ENCODE data around the gene CSN3.

The CSN3 gene

DNA sequence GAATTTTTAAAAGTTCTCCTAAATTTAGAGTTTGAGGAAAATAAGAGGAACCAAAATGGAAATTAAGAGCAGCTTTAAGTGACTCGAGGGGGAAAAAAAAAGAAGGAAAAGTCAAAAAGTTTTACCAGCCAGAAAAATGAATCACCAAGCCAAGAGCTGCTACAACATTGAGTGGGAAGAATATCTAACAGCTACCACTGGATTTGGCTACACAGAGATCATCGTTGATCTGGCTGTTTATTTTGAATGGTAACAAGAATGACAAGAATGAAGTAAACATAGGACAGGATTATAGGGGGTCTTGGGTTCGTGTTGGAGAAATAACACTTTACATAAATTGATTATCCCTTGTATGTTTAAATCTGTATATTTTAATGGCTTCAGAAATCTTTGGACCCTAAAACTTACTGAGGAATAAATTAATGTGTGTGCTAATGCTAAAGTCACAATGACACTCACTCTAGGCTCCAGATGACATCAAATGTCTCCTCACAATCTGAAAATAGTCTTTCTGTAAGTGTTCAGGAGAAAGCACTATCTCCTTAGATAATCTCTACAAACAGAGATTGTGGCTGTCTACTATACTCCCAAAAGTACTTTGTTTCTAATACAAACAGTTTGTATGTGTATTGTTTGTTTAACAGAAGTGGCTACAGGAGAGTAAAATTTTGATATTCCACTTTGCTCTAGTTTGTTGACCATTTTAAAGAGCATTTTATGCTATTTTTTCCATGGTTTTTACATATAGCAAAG lies 3.1 kb upstream of the CSN3 start:
- no peaks in the 10 kb centered on the region for H3K36me3 ChIP-seq (ENCODE audit: control insufficient read depth, insufficient read depth, low read length)

GRCh38 chr4:70239884-70240591 lies 2.4 kb upstream of the CSN3 start:
- Histone ChIP-seq H3K27ac (ENCODE audit: low read depth, low read length) (no peak overlapping the region), H3K36me3 (ENCODE audit: control insufficient read depth, insufficient read depth, low read length) (no peaks in the 10 kb centered on the region), H3K27me3 (ENCODE audit: control insufficient read depth, insufficient read depth, low read length) (no peaks in the 10 kb centered on the region), H3K4me3 (ENCODE audit: low read length) (no peak overlapping the region), H3K4me1 (ENCODE audit: control insufficient read depth, insufficient read depth, low read length) (no peaks in the 10 kb centered on the region), H3K9ac (ENCODE audit: low read length) (no peak overlapping the region)

More for the DNA sequence above, 3.1 kb upstream of the CSN3 start:
- H3K4me3 ChIP-seq (ENCODE audit: low read length) = no peak overlapping the region
- no peak overlapping the region for H3K27ac ChIP-seq (ENCODE audit: low read depth, low read length)
- H3K9ac ChIP-seq (ENCODE audit: low read length) = no peak overlapping the region
- no peaks in the 10 kb centered on the region for H3K4me1 ChIP-seq (ENCODE audit: control insufficient read depth, insufficient read depth, low read length)
- H3K27me3 ChIP-seq (ENCODE audit: control insufficient read depth, insufficient read depth, low read length) = no peaks in the 10 kb centered on the region

DNA sequence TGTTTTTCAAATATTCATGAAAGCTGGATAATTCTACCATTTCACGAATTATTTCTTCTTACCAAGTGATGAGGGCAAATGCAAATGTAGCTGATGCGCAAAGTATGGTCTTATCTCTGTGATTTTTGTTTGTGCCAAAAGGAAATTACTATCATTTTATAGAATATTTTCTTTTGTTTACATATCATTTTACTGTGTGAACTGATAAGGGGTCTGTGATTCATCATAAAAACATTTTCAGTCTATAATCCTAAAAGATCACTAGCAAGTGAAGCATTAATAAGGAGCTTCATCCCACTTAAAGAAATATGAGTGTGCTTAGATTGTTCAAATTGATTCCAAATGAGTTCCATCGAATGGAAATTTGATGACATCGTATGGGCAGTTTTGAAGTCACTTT lies 694 bp downstream of the CSN3 start:
- Histone ChIP-seq H3K27me3 (ENCODE audit: control insufficient read depth, insufficient read depth, low read length) (no peaks in the 10 kb centered on the region), H3K36me3 (ENCODE audit: control insufficient read depth, insufficient read depth, low read length) (no peaks in the 10 kb centered on the region), H3K4me1 (ENCODE audit: control insufficient read depth, insufficient read depth, low read length) (no peaks in the 10 kb centered on the region), H3K9ac (ENCODE audit: low read length) (no peak overlapping the region), H3K4me3 (ENCODE audit: low read length) (no peak overlapping the region), H3K27ac (ENCODE audit: low read depth, low read length) (no peak overlapping the region)

GRCh38 chr4:70251250-70251944 lies 9.0 kb downstream of the CSN3 start:
- H3K4me1 ChIP-seq (ENCODE audit: control insufficient read depth, insufficient read depth, low read length) = no peaks in the 10 kb centered on the region
- H3K27ac ChIP-seq (ENCODE audit: low read depth, low read length) = no peak overlapping the region
- no peak overlapping the region for H3K9ac ChIP-seq (ENCODE audit: low read length)
- H3K27me3 ChIP-seq (ENCODE audit: control insufficient read depth, insufficient read depth, low read length) = no peaks in the 10 kb centered on the region
- no peak overlapping the region for H3K4me3 ChIP-seq (ENCODE audit: low read length)
- no peaks in the 10 kb centered on the region for H3K36me3 ChIP-seq (ENCODE audit: control insufficient read depth, insufficient read depth, low read length)

DNA sequence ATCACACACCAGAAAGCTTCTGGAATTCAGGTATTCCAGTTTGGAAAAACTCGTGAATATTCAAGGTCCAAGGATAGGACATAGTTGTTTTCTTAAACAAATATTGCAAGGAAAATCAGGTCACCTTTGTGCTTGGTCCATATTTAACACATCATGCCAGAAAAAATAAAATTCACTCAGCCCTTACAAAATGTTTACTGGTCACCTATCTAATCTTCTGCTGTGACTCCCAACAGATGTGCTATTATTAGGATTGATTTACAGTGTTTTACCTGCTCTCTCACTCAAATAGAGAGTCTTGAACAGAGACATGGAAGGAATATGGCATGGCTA lies 9.5 kb downstream of the CSN3 start:
- H3K9ac ChIP-seq (ENCODE audit: low read length) = no peak overlapping the region
- H3K4me1 ChIP-seq (ENCODE audit: control insufficient read depth, insufficient read depth, low read length) = no peaks in the 10 kb centered on the region
- no peak overlapping the region for H3K27ac ChIP-seq (ENCODE audit: low read depth, low read length)
- H3K27me3 ChIP-seq (ENCODE audit: control insufficient read depth, insufficient read depth, low read length) = no peaks in the 10 kb centered on the region
- no peak overlapping the region for H3K4me3 ChIP-seq (ENCODE audit: low read length)
- no peaks in the 10 kb centered on the region for H3K36me3 ChIP-seq (ENCODE audit: control insufficient read depth, insufficient read depth, low read length)

DNA sequence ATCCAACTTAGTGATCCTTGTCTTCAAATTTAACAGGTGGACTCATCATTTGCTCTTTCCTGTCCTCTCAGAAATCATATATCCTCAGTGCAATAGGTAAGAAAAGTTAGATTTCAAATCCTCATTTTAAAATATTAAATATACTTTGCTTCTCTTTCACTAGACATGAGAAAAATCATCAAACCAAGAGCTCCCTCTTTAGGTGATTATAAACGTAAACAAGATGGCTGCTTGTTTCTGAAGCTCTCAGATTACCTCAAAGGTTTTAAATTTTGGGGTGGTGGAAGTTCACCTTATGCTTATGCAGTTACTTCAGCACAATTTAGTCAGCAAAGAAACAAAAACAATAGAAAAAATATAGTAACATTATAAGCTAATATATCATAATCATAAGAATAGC lies 27.3 kb downstream of the CSN3 start:
- Histone ChIP-seq H3K36me3 (ENCODE audit: control insufficient read depth, insufficient read depth, low read length) (no peaks in the 10 kb centered on the region), H3K4me1 (ENCODE audit: control insufficient read depth, insufficient read depth, low read length) (no peaks in the 10 kb centered on the region), H3K9ac (ENCODE audit: low read length) (no peak overlapping the region), H3K27me3 (ENCODE audit: control insufficient read depth, insufficient read depth, low read length) (no peaks in the 10 kb centered on the region), H3K4me3 (ENCODE audit: low read length) (no peak overlapping the region), H3K27ac (ENCODE audit: low read depth, low read length) (no peak overlapping the region)

DNA sequence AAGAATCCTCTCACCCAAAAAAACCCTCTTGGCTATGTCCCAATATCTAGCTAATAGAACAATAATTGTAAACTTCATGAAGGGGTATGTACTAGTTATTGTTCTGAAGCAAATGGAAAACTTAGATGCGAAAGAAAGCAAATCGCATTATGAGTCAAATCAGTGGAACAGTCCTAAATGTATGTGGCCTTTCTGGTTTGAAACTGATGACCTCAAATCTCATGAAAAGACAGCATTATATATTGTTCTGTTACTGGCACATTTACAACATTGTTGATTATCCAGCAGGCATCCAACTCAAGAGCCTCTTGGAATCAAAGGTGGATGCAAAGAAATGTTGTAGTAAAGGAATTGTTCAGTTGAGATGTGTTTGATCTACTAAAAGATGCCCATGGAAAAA lies 34.7 kb downstream of the CSN3 start:
- Histone ChIP-seq H3K4me1 (ENCODE audit: control insufficient read depth, insufficient read depth, low read length) (no peaks in the 10 kb centered on the region), H3K36me3 (ENCODE audit: control insufficient read depth, insufficient read depth, low read length) (no peaks in the 10 kb centered on the region), H3K9ac (ENCODE audit: low read length) (no peak overlapping the region), H3K27ac (ENCODE audit: low read depth, low read length) (no peak overlapping the region), H3K4me3 (ENCODE audit: low read length) (no peak overlapping the region), H3K27me3 (ENCODE audit: control insufficient read depth, insufficient read depth, low read length) (no peaks in the 10 kb centered on the region)

DNA sequence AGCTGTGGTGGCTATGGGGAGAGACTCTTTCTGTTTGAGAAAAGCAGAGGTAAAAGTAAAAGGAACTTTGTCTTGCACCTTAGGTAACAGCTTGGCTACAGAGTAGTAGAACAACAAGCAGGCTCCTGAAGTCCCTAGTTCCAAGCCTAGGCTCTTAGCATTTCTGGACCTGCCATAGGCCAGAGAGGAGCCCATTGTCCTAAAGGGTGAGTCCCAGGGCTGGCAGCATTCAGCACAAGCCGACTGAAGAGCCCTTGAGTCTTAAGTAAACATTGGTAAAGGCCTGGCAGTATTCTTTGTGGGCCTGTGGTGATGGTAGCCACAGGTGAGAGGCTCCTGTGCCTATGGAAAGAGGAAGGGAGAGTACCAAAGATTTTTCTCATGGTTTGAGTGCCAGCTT lies 38.2 kb downstream of the CSN3 start:
- no peaks in the 10 kb centered on the region for H3K4me1 ChIP-seq (ENCODE audit: control insufficient read depth, insufficient read depth, low read length)
- no peaks in the 10 kb centered on the region for H3K36me3 ChIP-seq (ENCODE audit: control insufficient read depth, insufficient read depth, low read length)
- H3K27ac ChIP-seq (ENCODE audit: low read depth, low read length) = no peak overlapping the region
- no peak overlapping the region for H3K9ac ChIP-seq (ENCODE audit: low read length)
- no peak overlapping the region for H3K4me3 ChIP-seq (ENCODE audit: low read length)
- no peaks in the 10 kb centered on the region for H3K27me3 ChIP-seq (ENCODE audit: control insufficient read depth, insufficient read depth, low read length)

- H3K27me3 ChIP-seq (ENCODE audit: control insufficient read depth, insufficient read depth, low read length) = no peaks in the 10 kb centered on the region
- H3K4me3 ChIP-seq (ENCODE audit: low read length) = no peak overlapping the region
- no peaks in the 10 kb centered on the region for H3K36me3 ChIP-seq (ENCODE audit: control insufficient read depth, insufficient read depth, low read length)
- no peak overlapping the region for H3K27ac ChIP-seq (ENCODE audit: low read depth, low read length)
- H3K9ac ChIP-seq (ENCODE audit: low read length) = no peak overlapping the region
- H3K4me1 ChIP-seq (ENCODE audit: control insufficient read depth, insufficient read depth, low read length) = no peaks in the 10 kb centered on the region
Observed at GRCh38 chr4:70288651-70289050, 46.3 kb downstream of the CSN3 start.

- no peaks in the 10 kb centered on the region for H3K36me3 ChIP-seq (ENCODE audit: control insufficient read depth, insufficient read depth, low read length)
- no peak overlapping the region for H3K4me3 ChIP-seq (ENCODE audit: low read length)
- no peaks in the 10 kb centered on the region for H3K4me1 ChIP-seq (ENCODE audit: control insufficient read depth, insufficient read depth, low read length)
- H3K9ac ChIP-seq (ENCODE audit: low read length) = no peak overlapping the region
- H3K27me3 ChIP-seq (ENCODE audit: control insufficient read depth, insufficient read depth, low read length) = no peaks in the 10 kb centered on the region
- no peak overlapping the region for H3K27ac ChIP-seq (ENCODE audit: low read depth, low read length)
Observed at GRCh38 chr4:70291341-70291740, 48.9 kb downstream of the CSN3 start.

DNA sequence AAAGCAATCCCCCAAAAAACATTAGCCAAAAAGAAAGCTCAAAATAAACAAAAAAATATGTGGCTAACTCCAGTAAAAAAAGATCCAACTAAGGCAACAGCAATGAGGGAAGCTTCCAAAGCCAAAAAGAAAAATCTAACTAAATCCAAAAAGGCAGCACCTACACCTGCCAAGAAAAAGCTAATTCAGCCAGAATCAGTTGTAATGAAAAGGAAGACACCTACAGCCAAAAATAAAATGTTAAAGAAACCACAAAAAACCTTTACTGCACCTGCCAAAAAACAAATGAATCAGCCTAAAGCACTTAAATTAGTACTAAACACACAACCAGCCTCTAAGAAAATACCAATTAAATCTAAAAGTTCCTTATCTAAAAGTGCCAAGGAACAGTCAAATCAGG lies 55.2 kb downstream of the CSN3 start:
- H3K4me1 ChIP-seq (ENCODE audit: control insufficient read depth, insufficient read depth, low read length) = no peaks in the 10 kb centered on the region
- H3K36me3 ChIP-seq (ENCODE audit: control insufficient read depth, insufficient read depth, low read length) = no peaks in the 10 kb centered on the region
- H3K4me3 ChIP-seq (ENCODE audit: low read length) = no peak overlapping the region

GRCh38 chr4:70298051-70298450 lies 55.7 kb downstream of the CSN3 start:
- no peak overlapping the region for H3K27ac ChIP-seq (ENCODE audit: low read depth, low read length)
- no peaks in the 10 kb centered on the region for H3K36me3 ChIP-seq (ENCODE audit: control insufficient read depth, insufficient read depth, low read length)
- H3K27me3 ChIP-seq (ENCODE audit: control insufficient read depth, insufficient read depth, low read length) = no peaks in the 10 kb centered on the region
- H3K4me1 ChIP-seq (ENCODE audit: control insufficient read depth, insufficient read depth, low read length) = no peaks in the 10 kb centered on the region
- H3K9ac ChIP-seq (ENCODE audit: low read length) = no peak overlapping the region
- no peak overlapping the region for H3K4me3 ChIP-seq (ENCODE audit: low read length)

More for the DNA sequence above, 55.2 kb downstream of the CSN3 start:
- no peak overlapping the region for H3K27ac ChIP-seq (ENCODE audit: low read depth, low read length)
- H3K27me3 ChIP-seq (ENCODE audit: control insufficient read depth, insufficient read depth, low read length) = no peaks in the 10 kb centered on the region
- H3K9ac ChIP-seq (ENCODE audit: low read length) = no peak overlapping the region
